ENCODE results near the gene KLC3.

- no peak for TF ChIP-seq EZH2 (IDR thresholded peaks at IDR 0.05; ENCODE audit: borderline replicate concordance, insufficient read depth, low read depth, low read length, poor library complexity, severe bottlenecking)
- TF ChIP-seq, protein P1, sequence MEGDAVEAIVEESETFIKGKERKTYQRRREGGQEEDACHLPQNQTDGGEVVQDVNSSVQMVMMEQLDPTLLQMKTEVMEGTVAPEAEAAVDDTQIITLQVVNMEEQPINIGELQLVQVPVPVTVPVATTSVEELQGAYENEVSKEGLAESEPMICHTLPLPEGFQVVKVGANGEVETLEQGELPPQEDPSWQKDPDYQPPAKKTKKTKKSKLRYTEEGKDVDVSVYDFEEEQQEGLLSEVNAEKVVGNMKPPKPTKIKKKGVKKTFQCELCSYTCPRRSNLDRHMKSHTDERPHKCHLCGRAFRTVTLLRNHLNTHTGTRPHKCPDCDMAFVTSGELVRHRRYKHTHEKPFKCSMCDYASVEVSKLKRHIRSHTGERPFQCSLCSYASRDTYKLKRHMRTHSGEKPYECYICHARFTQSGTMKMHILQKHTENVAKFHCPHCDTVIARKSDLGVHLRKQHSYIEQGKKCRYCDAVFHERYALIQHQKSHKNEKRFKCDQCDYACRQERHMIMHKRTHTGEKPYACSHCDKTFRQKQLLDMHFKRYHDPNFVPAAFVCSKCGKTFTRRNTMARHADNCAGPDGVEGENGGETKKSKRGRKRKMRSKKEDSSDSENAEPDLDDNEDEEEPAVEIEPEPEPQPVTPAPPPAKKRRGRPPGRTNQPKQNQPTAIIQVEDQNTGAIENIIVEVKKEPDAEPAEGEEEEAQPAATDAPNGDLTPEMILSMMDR (IDR thresholded peaks at IDR 0.05): no peak
Measured at GRCh38 chr19:45354241-45354842, 13.8 kb downstream of the KLC3 start.

Measured in B cell (primary cell).